Placental epithelial cell (primary cell): ENCODE results near the gene MOV10L1. TPM values are rescaled to one million over a fixed set of nuclear protein-coding genes. Genes with fewer than 3 reads are reported as not detected.

Source experiments
- total RNA-seq: library from RNA; depleted of rRNA; stranded (reverse); fragments of >200 nt; gene quantifications from 2 replicates; pipeline ENCODE4 v1.2.3, GENCODE V29; 2012

Gene MOV10L1
- total RNA-seq, result 0.11 and 0.39 TPM in 2 replicates

DNA sequence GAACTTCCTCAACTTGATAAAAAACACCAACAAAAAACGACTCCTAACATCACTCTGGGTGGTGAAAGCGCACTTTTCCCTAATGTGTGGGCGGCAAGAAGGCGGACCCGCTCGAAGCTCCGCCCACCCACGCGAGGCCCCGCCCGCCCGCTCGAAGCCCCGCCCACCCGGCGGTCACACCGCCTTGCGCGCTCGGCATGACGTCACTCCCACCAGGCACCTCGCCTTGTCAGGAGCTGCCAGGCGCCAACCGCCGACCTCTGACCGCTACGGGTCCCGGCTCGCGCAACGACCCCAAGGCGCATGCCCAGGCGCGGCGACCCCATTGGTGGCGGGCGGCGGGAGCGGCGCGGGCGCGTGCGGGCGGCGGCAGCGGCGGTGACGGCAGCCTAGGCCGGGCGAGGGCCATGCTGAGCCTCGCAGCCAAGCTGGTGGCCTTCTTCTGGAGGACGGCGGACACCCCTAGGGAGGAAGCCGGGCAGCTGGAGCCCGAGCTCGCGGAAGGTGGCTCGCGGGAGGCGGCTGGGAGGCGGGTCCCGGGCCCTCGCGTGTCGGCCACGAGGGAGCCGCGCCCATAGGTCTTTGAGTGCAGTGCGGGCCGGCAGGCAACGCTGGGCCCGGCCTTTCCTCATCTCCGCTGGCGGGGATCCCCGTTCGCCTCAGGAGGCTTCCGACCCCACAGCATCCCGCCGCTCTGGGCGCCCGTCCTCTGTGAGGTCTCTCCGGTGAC lies at the start of gene MOV10L1:
MOV10L1 (plus strand) TSS at position 325 of the 730 bp plus-strand sequence; CDS start at position 408, 83 bp downstream.

DNA sequence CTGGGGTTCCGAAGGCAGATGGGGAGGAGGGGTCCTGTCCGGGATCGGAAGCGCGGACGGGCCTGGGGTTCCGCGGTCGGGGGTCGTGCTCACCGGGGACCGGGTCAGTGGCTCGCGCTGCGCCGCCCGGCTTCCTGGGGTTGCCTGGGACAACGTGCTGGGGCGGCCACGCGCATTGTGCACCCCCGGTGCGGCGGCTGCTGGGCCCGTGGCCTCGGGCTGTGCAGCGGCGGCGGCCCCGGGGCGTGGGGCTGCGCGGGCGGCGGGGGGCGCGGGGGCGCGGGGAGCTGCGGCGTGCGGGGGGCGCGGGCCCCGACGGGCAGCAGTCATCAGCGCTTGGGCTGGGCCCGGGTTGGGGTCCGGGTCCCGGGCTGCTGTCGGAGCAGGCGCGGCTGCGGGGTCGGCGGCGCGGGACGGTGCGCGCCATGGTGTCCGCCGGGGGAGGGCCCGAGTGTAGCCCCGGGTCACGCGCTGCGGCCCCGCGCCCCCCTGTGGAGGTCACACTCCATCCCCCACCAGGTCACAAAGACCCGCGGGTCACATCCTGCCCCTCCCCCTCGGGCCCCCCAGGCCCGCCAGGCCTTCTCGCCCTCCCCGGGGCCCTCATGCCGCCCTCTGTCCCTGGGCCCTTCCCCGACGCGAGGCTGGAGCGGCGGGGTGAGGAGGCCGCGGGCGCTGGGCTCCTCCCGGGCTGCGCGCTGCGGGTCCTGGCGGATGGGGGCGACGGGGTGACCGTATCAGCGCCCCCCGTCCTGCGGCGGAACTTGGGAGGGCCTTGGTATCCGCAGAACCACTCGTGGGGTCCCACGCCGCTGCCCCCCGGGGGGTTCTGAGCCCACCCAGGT lies 31.5 kb upstream of the MOV10L1 start, which contains the start of gene TTLL8:
TTLL8 (minus strand) TSS at position 238 of the 845 bp plus-strand sequence.

DNA sequence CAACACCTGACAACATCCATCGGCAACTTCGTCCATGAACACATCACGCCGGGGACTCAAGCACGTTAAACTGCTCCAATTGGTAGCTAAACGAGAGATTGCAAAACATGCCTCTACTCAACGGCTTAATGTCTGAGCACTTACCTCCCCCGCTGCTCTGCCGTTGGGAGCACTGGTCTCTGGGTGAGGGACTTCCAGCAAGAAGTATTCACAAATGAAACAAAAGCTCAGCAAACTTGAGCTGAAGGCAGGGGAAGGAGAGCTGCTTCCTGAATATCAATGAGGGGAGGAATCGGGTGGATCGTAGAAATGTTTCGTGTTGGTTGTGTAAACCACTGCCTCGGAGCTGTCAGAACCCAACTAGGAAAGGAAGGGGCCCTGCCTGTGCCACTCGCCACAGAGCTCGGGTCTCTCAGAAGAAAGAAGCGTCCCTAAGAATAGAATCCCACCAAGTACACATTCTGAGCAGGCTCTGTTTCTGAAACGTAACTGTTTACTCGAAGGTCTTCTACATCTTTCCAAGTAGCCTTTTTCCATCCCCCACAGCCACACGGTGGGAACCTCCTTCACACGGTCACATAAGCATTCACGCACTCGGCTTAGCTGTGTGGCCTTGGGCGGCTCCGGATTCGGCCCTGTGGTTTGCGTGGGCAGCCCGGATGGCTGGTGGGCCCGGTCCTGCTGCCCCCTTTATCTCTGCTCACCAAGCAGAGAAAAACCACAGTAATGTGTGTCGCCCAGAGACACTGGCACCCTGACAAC lies 4.4 kb upstream of the MOV10L1 start, which contains the start of gene MLC1:
MLC1 (minus strand) TSS at position 216 of the 762 bp plus-strand sequence. CDS start 524 bp downstream, outside the sequence.

DNA sequence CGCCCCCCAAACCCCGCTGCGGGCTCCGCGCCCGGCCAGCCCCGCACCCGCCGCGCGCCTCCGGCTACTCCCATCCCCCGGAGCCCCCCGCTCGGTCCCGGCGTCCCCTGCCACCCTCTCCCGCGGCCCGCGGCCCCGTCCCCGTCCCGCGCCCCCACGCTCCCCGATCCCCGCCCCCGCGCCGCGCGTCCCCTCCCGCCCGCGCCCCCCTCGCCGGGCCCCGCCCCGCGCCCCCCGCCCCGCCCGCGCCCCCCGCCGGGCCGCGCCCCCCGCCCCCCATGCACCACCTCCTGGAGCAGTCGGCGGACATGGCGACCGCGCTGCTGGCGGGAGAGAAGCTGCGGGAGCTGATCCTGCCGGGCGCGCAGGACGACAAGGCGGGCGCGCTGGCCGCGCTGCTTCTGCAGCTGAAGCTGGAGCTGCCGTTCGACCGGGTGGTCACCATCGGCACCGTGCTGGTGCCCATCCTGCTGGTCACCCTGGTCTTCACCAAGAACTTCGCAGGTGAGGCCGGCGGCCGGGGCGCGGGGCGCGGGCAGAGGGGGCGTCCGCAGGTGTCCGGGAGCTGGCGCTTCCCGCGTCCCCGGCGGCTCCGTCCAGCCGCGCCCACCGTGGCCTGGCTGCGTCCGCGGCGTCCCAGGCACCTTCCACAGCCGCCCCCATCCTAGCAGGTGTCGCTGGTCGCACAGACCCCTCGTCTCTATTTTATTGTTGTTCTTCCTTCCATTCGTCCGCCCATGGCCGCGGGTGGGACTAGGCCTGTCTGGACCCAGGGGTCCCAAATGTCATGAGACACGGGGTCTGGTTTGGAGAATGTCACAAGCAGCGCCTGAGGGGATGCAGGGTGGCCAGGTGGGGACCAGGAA lies 80.9 kb downstream of the MOV10L1 start, which contains the start of gene PANX2:
PANX2 (plus strand) TSS at position 279 of the 866 bp plus-strand sequence; CDS start at position 279, 0 bp downstream.

DNA sequence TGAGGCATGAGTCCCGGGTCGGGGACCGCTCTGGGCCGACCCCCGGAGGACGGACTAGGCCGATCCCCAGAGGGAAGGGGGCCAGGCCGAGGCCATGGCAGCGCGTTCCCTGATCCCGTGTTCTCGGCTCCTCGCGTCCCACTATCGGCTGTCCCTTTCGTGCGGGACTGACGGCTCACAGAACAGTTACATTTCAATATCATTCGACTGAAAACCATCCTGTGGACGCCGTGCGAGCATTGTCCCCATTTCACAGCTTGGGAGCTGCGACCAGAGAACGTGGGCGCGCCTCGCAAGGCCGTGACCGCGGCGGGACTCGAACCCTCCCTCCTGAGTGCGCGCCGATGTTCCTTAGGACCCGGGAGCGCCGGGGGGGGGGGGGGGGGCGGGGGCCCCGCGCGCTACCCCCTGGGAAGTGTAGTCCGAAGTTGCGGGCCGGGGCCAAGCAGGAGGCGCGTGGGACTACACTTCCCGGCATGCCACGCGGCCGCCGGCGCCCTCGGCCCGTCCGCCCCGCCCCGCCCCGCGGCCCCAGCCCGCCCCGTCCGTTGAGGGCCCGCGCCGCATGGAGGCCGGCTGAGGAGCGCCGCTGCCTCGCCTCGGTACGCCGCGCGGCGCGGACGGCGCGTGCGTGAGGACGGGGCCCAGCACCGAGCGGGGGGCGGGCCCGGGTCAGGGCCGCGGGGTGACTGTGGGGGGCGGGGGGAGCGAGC lies 95.7 kb downstream of the MOV10L1 start, which contains the start of gene TRABD:
TRABD (plus strand) TSS at position 539 of the 713 bp plus-strand sequence. CDS start 7,148 bp downstream, outside the sequence.

DNA sequence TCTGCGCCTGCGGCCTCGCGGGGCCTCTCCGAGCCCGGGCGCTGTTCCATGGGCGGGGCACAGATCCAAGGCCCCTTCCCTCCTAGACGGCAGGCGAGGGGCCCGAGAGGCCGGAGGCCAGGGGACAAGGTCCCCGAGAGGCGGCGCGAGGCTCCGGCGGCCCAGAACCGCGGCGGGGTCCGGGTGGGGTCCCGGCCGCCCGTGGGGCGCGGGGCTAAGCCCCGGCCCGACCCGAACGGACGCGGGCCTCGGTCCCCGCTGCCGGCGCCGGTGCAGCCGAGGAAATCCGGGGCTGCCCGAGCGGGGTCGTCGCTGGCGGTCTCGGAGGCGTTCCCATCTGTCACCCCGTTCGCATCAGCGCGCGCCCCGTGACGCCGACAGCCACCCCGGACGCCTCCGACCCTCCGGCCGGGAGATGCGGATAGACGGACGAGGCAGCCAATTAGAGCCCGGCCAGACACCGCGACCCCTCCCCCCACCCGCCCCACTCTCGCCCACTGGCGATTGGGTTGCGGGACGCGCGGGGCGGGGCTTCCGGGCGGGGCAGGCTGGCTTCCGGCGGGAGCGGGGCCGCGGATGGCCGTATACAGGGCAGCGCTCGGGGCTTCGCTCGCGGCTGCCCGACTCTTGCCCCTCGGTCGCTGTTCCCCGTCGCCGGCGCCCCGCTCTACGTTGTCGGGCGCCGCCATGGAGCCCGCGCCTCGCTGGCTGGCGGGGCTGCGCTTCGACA lies 110.8 kb downstream of the MOV10L1 start, which contains the start of gene SELENOO:
SELENOO (plus strand) TSS at position 551 of the 730 bp plus-strand sequence; CDS start at position 577, 26 bp downstream.

Other genes with a start within 250 kb of the MOV10L1 start
- gene ZBED4, start 236.2 kb upstream of the MOV10L1 start, total RNA-seq, result 14.9 and 20.2 TPM in 2 replicates
- 29.8 and 39.0 TPM in 2 replicates for gene ALG12, start 171.6 kb upstream of the MOV10L1 start, total RNA-seq
- 58.1 and 87.2 TPM in 2 replicates for gene CRELD2, start 171.4 kb upstream of the MOV10L1 start, total RNA-seq
- gene PIM3, start 129.2 kb upstream of the MOV10L1 start, total RNA-seq, result 25.5 and 38.6 TPM in 2 replicates
- not detected in 2 replicates for gene IL17REL, start 77.2 kb upstream of the MOV10L1 start, total RNA-seq
- gene TTLL8, start 31.7 kb upstream of the MOV10L1 start, total RNA-seq, result not detected in 2 replicates
- under 0.01 TPM in 2 replicates for gene MLC1, start 4.6 kb upstream of the MOV10L1 start, total RNA-seq
- gene PANX2, start 80.7 kb downstream of the MOV10L1 start, total RNA-seq, result under 0.01 and 0.22 TPM in 2 replicates
- gene TRABD, start 95.9 kb downstream of the MOV10L1 start, total RNA-seq, result 34.2 and 42.7 TPM in 2 replicates
- 20.4 and 26.8 TPM in 2 replicates for gene SELENOO, start 111.0 kb downstream of the MOV10L1 start, total RNA-seq
- 34.5 and 44.2 TPM in 2 replicates for gene TUBGCP6, start 155.0 kb downstream of the MOV10L1 start, total RNA-seq
- 28.7 and 34.9 TPM in 2 replicates for gene HDAC10, start 161.3 kb downstream of the MOV10L1 start, total RNA-seq
- 3.4 and 7.9 TPM in 2 replicates for gene MAPK12, start 171.7 kb downstream of the MOV10L1 start, total RNA-seq
- 2.3 and 2.7 TPM in 2 replicates for gene MAPK11, start 180.4 kb downstream of the MOV10L1 start, total RNA-seq
- gene PLXNB2, start 217.6 kb downstream of the MOV10L1 start, total RNA-seq, result 146 and 180 TPM in 2 replicates
- 2.6 and 6.3 TPM in 2 replicates for gene DENND6B, start 237.0 kb downstream of the MOV10L1 start, total RNA-seq